HPDE6-E6E7 (cell line): ENCODE measurements around the gene MAEA.
"Not testable (repeated sequence)": the region's sequence is repeated elsewhere in the genome, so short reads cannot be mapped to it uniquely, and the experiment has no call there.

Source experiments
- DNase-seq: peaks from one replicate; pipeline ENCODE4 v3.0.0; 2011; ENCODE audit warnings: missing footprints; ENCODE audit errors: extremely low spot score

The MAEA gene

GRCh38 chr4:1335193-1335883 is 45.6 kb downstream of the MAEA start:
- not testable (repeated sequence) for DNase-seq

- no peak for DNase-seq
Observed at GRCh38 chr4:1336088-1336491, 46.4 kb downstream of the MAEA start.

DNA sequence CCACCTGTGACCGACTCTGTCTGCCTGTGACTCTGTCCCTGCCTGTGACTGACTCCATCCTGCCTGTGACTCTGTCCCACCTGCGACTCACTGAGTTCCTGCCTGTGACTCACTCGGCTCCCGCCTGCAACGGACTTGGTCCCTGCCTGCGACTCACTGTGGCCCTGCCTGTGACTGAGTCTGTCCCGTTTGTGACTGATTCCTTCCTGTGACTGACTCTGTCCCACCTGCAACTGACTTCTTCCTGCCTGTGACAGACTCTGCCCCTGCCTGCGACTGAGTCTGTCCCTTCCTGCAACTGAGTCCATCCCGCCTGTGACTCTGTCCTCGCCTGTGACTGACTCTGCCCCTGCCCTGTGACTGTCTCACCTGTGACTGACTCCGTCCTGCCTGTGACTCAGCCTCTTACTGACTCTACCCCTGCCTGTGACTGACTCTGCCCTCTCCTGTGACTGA is 47.7 kb downstream of the MAEA start:
- DNase-seq: no peak

- no peak for DNase-seq
Observed at GRCh38 chr4:1337951-1338751, 48.5 kb downstream of the MAEA start.

DNA sequence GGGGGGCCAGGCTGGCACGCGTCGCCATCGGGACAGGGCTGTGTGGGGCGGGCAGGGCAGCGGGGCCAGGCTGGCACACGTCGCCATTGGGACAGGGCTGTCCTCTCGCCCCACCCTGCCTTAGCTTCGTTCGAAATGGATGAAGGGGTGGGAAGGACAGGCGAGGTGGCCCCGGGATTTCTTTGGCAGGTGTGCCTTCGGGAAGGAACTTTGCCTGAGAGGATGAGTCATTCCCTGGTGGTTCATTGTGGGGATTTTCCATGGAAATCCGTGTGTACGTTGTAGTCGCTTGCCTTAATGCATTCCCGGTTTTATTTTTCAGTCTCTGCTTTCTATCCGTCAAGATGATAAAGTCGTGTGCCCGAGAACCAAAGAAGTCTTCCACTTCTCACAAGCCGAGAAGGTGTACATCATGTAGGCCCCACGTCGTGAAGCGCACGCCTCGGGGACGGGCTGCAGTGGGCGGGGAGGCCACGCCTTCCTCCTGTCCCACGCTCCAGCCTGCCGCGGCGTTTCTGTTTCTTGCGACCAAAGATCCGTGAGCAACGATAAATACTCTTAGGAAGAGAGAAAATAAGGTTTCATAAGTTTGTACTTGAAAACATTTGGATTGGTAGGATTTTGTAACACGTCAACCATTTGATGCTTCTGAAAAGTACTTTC is 49.2 kb downstream of the MAEA start:
- DNase-seq: no peak

- no peak for DNase-seq
Observed at GRCh38 chr4:1339489-1339888, 49.8 kb downstream of the MAEA start.

- DNase-seq: no peak
Observed at GRCh38 chr4:1340181-1340747, 50.6 kb downstream of the MAEA start.

GRCh38 chr4:1340861-1341260 is 51.2 kb downstream of the MAEA start:
- no peak for DNase-seq

GRCh38 chr4:1342003-1342402 is 52.3 kb downstream of the MAEA start:
- DNase-seq: no peak

GRCh38 chr4:1344696-1345095 is 55.0 kb downstream of the MAEA start:
- DNase-seq: no peak

DNA sequence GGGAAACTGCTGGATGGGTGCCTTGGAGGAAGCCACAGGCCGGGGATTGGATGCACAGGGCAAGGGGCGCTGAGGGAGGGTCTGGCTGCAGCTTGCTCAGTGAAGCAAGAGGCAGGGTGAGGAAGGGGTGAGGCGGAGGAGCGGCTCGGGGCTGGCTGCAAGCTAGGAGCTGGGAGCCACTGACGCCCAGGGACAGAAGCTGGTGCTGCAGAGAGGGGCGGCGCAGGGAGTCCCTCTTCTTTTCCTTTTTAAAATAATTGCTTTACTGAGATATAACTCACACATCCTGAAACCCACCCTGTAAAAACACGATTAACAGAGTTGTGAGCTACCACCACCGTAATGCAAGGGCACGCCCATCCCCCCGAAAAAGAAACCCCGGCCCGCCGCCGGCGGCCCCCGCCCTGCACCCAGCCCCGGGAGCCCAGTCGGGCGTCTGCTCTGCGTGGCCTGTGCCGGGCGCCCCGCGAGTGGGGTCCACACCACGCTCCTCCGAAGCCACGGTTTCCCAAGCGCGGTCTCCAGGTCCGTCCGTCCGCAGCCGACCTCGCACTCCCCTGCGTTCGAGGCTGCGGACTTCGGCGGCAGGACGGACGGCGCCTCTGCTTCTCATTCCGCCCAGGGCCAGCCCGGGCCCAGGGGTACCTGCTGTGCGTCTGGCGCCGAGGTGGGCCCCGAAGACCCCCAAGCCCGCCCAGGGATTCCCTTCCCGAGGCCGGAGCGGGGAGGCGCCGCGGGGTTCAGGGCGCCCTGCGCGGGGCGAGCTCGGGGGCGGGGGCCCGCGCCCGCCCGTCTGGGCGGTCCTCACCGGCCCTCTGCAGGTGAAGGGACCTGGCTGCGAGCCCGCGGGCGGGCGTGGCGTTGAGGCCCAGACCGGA is 56.5 kb downstream of the MAEA start:
- DNase-seq: peak; percentile 25

- DNase-seq: peak; percentile 100
Observed at GRCh38 chr4:1346781-1347409, 57.2 kb downstream of the MAEA start, which contains the start of gene UVSSA. UVSSA (plus strand) TSS chr4:1347208; CDS start chr4:1348092, 884 bp downstream.

- DNase-seq: peak; percentile 64
Observed at GRCh38 chr4:1347410-1347864, 57.7 kb downstream of the MAEA start.

DNA sequence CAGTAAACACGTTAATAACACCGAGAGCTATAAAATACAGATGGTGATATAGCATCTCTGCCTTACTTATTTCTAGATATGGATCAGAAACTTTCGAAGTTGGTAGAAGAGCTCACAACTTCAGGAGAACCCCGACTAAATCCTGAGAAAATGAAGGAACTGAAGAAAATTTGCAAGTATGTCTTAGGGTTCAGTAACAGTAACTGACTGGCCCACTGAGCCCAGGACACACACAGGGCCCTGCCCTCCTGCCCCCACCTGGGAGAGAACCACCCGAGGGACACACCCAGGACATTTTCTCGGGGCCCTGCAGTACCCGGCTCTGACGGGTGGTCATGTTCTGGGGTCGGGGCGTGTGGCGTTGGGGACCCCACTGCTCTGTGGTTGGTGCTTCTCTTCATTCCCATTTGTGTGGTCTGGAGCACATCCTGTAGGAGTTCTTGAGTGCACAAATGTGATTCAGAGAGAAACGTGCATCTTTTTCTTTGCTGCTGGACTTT is 58.4 kb downstream of the MAEA start:
- no peak for DNase-seq

DNA sequence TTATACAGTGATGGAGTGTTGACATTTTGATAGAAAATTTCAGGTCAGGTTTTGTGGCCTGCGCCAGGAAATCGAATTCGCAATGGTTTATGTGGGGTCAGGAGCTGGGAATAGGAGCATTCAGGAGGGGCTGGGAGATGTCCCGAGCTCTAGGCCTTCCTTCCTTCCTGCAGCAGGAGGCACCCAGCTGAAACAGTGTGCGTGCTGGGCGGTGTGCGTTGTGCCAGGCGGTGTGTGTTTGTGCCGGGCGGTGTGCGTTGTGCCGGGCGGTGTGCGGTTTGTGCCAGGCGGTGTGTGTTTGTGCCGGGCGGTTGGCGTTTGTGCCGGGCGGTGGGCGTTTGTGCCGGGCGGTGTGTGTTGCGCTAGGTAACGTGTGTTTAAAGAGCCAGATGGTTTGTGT is 59.1 kb downstream of the MAEA start:
- no peak for DNase-seq

DNA sequence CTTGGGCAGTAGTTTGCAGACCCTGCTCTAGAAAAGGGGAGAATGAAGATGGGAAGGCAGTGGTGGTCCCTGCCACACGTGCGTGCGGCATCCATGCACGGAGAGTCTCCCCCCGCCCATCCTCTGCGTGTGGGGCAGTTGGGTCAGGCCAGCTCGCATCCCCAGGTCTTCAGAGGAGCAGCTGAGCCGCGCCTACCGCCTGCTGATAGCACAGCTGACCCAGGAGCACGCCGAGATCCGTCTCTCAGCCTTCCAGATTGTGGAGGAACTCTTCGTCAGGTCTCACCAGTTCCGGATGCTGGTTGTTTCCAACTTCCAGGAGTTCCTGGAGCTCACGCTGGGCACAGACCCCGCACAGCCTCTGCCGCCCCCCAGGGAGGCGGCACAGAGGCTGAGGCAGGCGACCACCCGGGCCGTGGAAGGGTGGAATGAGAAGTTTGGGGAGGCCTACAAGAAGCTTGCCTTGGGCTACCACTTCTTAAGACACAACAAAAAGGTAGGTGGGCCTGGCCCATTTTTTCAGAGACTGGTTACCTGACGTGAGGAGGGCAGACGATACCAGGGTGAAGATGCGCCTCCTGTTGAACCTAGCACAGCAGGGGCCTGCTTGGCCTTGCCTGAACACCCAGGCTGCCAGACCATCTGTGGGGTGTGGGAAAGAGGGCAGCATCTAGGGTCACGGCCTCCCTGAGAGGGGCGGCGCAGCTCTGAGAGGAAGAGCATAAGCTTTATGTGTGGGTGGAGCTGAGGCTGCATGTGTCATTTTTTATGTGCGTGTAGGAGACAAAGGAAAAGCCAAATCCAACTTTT is 59.9 kb downstream of the MAEA start:
- DNase-seq: no peak

DNA sequence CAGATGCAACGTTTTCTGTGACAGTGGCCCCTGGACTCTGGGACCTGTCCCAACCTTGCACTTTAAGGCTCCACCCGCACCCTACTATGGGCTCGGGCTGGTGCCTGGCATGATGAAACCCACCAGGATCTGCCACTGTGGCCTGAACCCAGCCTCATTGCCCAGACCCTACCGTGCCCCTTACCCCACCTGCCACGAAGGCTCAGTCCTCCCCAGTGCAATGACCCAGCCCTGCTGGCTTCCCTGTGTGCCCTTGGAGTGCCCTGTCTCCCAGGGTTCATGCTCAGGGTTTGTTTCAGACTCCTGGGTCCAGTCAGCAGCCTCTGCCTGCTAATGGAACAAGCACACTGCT is 60.5 kb downstream of the MAEA start:
- no peak for DNase-seq

- DNase-seq: peak; percentile 75
Observed at GRCh38 chr4:1351854-1352566, 62.3 kb downstream of the MAEA start.

GRCh38 chr4:1352567-1352900 is 62.8 kb downstream of the MAEA start:
- no peak for DNase-seq
